8988T (cell line): ENCODE measurements around the gene MSX2.
"Not testable (repeated sequence)": the region's sequence is repeated elsewhere in the genome, so short reads cannot be mapped to it uniquely, and the experiment has no call there.

Source experiments
- DNase-seq: peaks from one replicate; pipeline ENCODE4 v3.0.0; 2011

The MSX2 gene

GRCh38 chr5:174734571-174735497 lies 10.5 kb downstream of the MSX2 start:
- DNase-seq = no peak

- DNase-seq = peak; percentile 73
Observed at GRCh38 chr5:174735498-174736330, 11.3 kb downstream of the MSX2 start.

GRCh38 chr5:174736331-174736721 lies 11.9 kb downstream of the MSX2 start:
- DNase-seq = no peak

- DNase-seq = no peak
Observed at GRCh38 chr5:174736777-174737176, 12.4 kb downstream of the MSX2 start.

DNA sequence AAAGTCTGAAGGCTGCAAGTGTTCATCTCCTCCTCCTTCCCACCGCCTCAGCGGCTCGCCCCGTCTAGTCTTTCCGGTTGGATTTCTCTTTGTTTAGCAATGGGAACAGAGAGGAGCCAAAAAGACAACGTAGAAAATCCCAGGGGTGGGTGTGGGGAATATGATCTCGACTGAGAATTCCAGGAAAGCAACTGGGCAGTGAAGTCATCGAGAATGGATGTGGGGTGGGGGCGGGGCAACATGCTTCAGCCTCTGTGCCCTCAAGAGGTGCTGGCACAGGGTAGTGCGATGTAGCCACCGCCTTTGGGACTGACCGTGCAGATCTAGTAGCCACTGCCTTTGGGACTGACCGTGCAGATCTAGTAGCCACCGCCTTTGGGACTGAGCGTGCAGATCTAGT lies 12.9 kb downstream of the MSX2 start:
- DNase-seq = no peak

DNA sequence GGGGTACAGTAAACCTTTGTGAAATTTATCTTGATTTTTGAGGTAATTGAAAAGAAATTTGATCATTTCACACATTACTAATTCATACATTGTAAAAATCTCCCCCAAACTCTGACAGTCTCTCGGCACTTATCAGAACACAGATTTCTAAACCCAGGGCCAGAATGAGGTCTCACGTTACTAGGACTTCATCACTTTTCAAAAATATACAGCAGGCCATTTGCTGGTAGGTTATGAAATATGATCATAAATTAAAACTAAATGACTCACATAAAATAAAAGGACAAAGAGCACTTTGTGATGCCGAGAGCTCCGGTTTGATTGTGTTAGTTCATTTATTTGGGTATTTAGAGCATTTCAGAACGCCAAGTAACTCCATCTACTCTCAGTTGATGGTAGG lies 17.0 kb downstream of the MSX2 start:
- DNase-seq = no peak

GRCh38 chr5:174744896-174745295 lies 20.5 kb downstream of the MSX2 start:
- no peak for DNase-seq

- no peak for DNase-seq
Observed at GRCh38 chr5:174745590-174746103, 21.3 kb downstream of the MSX2 start.

- DNase-seq = no peak
Observed at GRCh38 chr5:174750711-174751110, 26.3 kb downstream of the MSX2 start.

GRCh38 chr5:174751154-174752000 lies 27.0 kb downstream of the MSX2 start:
- DNase-seq = peak; percentile 46

GRCh38 chr5:174752121-174752520 lies 27.7 kb downstream of the MSX2 start:
- no peak for DNase-seq

GRCh38 chr5:174755106-174755505 lies 30.7 kb downstream of the MSX2 start:
- DNase-seq = no peak

- DNase-seq = no peak
Observed at GRCh38 chr5:174759091-174759490, 34.7 kb downstream of the MSX2 start.

DNA sequence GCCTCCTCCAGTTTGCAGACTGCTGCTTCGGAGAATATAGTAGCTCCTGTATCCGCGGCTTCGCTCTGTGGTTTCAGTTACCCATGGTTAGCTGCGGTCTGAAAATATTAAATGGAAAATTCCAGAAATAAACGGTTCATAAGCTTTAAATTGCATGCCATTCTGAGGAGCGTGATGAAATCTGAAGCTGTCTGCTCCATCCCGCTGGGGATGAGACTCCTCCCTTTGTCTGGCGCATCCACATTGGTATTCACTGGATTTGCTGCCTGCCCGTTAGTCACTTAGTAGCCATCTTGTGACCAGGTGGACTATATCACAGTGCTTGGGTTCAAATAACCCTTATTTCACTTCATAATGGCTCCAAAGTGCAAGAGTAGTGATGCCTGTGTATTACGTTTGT lies 36.3 kb downstream of the MSX2 start:
- no peak for DNase-seq

GRCh38 chr5:174761341-174761740 lies 37.0 kb downstream of the MSX2 start:
- not testable (repeated sequence) for DNase-seq

- DNase-seq = no peak
Observed at GRCh38 chr5:174764309-174764708, 39.9 kb downstream of the MSX2 start.

DNA sequence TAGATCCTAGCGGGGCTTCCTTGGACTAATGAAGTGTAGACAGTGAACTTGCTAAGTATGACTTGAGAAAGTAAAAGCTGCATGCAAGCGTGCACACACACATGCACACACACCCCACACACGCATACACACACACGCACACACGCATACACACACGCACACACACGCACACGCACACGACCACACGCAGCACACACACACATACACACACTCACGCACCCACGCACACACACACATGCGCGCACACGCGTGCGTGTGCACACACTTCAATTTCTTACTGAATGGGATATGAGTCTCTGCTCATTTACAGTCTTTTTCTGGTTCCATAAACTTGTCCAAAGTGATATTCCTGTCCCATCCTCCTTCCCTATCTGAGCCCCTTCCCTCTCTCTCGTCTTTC lies 41.2 kb downstream of the MSX2 start:
- no peak for DNase-seq

DNA sequence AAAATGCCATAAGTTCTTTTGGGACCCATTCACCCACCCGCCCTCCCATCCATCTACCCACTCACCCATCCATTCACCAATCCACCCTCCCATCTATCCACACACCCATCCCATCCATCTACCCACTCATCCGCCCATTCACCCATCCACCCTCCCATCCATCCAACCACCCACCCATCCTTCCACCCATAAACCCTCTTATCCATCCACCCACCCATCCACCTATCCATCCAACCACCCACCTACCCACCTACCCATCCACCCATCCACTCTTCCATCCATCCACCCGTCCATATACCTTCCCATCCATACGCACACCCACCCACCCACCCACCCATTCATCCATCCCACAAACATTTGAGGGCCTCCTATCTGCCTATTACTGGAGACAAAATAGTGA lies 43.3 kb downstream of the MSX2 start:
- DNase-seq = no peak

- DNase-seq = no peak
Observed at GRCh38 chr5:174769005-174769404, 44.6 kb downstream of the MSX2 start.

DNA sequence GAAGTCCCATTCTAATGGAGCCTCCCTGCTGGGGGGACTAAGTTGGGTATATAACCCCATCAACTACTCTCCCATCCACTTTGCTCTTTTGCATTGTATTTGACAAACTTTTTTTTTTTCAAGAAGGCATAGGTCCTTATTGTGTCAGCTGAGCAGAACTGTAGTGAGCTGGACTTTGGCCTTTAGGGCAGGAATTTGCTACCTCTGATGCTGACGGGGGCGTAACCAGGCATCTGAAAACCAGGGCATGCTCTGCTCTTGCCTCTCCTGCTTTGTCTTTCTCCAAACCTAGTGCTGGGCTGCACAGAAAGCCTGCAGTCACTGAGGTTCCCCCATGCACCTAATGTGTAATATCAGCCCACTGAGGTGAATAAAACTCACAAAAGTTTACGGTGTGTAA lies 49.0 kb downstream of the MSX2 start:
- DNase-seq = no peak

DNA sequence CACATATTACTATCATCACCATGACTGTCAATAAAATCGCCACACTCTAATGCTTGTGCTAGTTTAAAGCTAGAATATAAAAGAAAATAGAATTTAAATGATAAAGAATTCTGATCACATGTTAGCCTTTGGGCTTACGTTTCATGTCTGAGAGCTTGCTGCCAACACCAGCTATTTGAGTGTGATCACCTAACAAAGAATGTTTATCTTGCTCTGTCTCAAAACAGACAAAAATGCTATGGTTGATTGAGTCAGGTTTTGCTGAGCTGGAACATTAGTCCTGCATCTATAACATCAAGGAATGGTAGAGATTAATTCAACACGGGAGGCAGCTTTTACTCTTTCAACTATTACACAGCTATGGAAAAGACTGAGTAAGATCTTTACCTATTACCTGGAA lies 50.7 kb downstream of the MSX2 start:
- no peak for DNase-seq

- no peak for DNase-seq
Observed at GRCh38 chr5:174777111-174777510, 52.7 kb downstream of the MSX2 start.

GRCh38 chr5:174777583-174777982 lies 53.2 kb downstream of the MSX2 start:
- no peak for DNase-seq
